HG03108 (cell line): ENCODE measurements around the gene ABCB1.

Experiments
- ATAC-seq: cut with Tn5 transposase; IDR thresholded peaks from one replicate; pipeline ENCODE4 v1.9.1; 2021; ENCODE audit warnings: moderate library complexity; ENCODE audit not compliant: unreplicated experiment

Gene ABCB1

GRCh38 chr7:87600130-87601124 is at the start of gene ABCB1:
Gene ABCB1 (minus strand): TSS chr7:87600884. CDS start chr7:87600184, 700 bp downstream.
- ATAC-seq: peak; percentile 55

- ATAC-seq: no peak
Observed at GRCh38 chr7:87648316-87648715, 47.6 kb upstream of the ABCB1 start.

- ATAC-seq: no peak
Observed at GRCh38 chr7:87645446-87645845, 44.8 kb upstream of the ABCB1 start.

GRCh38 chr7:87635921-87636320 is 35.2 kb upstream of the ABCB1 start:
- ATAC-seq: no peak

GRCh38 chr7:87628780-87629569 is 28.3 kb upstream of the ABCB1 start:
- no peak for ATAC-seq

GRCh38 chr7:87627634-87627994 is 26.9 kb upstream of the ABCB1 start:
- peak; percentile 11 for ATAC-seq

DNA sequence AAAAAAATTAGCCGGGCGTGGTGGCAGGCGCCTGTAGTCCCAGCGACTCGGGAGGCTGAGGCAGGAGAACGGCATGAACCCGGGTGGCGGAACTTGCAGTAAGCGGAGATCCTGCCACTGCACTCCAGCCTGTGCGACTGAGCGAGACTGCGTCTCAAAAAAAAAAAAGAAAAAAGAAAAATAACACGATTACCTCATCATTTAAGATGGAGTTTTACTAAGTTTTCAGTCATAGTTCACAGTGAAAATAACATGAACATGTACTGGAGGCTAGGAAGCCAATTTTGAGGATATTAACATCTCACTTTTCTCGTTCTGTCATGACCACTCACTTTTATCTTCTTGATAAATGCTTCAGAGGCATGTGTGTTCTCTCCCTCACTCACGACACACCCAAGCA is 24.4 kb upstream of the ABCB1 start:
- no peak for ATAC-seq

GRCh38 chr7:87624628-87625027 is 23.9 kb upstream of the ABCB1 start:
- no peak for ATAC-seq

GRCh38 chr7:87615197-87615596 is 14.5 kb upstream of the ABCB1 start:
- no peak for ATAC-seq

DNA sequence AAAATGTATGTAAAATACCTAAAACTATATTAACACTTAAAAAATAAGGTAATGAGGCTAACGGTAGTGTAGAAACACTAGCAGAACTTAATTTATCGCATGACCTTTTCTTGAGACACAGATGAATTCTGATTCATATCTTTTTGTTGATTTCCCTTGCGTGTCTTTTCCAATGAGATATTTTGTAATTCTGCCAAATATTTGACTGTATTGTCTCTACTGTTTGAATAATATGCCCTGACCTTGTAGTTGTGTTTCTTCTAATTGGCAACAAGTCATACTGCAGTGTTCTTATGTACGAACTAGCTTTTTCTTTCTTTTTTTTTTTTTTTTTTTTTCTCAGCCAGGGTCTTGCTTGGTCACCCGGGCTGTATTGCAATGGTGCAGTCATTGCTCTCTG is 9.2 kb upstream of the ABCB1 start:
- ATAC-seq: no peak

- ATAC-seq: no peak
Observed at GRCh38 chr7:87608431-87608830, 7.7 kb upstream of the ABCB1 start.

DNA sequence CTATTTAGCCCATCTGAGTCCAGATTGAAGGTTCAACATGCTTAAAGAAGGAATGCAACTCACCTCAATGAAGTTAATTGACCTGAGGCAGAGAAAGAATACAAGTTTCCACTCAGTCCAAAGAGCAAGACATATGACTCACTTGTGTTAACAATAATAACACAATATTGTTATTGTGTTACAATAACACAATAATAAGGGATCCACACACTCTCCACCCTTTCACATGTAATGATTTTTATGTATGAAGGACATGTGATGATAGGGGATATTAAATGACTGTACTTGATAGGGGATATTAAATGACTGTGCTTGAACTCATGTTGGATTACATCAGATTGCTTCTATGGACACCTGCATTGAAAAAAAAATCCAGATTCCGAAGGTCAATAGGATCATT is 3.6 kb upstream of the ABCB1 start:
- no peak for ATAC-seq

GRCh38 chr7:87599336-87599735 is 1.3 kb downstream of the ABCB1 start:
- ATAC-seq: peak; percentile 97

DNA sequence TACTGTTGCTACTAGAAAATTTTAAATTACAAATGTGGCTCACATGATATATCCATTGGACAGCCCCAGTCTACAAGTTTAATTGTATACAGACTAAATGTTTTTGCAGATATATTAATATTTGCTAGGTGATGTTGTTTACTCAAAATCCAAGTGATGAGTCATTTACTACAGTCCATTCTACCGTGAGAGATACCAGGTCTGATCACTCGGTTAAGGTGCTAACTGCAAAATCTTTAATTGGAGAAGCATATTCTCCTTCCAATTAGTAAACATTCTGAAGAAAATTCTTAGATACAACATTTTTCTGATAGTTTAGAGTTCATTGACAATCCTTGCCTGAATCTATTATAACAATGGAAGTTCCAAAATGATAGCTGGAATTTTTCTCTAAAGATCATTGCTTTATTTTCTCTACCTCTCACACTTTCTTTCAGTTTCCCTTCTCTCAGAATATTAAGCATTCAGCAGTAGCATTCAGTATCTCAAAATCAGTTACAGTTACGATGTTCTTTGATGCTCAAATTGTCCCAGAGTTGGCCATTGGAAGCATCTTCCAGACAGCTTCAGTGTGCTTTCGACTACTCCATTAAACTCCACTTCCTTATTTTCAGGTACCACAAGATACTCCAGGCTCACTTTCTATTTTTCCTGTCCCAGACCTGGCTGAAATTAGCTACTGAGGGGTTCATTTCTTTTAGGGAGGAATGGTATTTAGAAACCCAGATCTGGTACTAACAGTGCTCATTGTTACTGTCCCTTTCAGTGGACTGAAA is 2.3 kb downstream of the ABCB1 start:
- ATAC-seq: no peak

GRCh38 chr7:87596696-87597095 is 4.0 kb downstream of the ABCB1 start:
- no peak for ATAC-seq

DNA sequence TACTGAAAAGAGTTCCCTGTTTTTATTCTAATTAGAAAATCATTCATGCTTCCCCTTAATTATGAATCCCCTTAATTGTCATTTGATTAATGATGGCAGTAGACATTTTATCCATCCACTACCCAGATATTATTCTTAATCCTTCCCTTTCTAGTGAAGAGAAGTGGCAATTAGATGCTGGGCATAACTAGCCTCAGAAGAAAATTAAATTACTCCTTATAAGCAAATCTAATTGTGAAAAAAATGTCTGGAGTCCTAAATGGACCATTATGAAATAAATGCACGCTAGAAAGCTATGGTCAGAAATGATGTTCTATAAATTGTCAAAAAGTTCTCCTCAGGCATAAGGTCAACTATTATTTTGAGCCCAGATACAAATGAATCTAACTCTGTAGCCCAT is 4.5 kb downstream of the ABCB1 start:
- no peak for ATAC-seq

DNA sequence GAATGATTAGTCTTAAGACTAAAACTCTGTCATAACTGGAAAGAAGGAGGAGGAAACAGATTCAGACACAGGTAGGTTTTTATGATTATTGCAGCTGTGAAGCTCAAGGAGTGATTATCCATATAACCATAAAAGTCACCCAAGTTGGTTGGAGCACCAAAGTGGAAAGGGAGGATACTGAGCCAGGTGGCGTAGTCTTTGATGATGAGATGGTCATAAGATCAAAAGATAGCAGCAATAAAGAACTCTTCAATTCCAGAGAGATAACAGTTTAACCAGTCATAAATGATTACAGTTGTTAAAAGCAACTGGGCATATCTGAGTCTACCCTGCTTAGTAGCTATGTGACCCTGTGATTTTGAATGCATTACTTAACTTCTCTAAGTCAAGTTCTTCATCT is 8.4 kb downstream of the ABCB1 start:
- ATAC-seq: no peak

GRCh38 chr7:87591211-87591610 is 9.5 kb downstream of the ABCB1 start:
- no peak for ATAC-seq

- no peak for ATAC-seq
Observed at GRCh38 chr7:87590578-87590977, 10.1 kb downstream of the ABCB1 start.

DNA sequence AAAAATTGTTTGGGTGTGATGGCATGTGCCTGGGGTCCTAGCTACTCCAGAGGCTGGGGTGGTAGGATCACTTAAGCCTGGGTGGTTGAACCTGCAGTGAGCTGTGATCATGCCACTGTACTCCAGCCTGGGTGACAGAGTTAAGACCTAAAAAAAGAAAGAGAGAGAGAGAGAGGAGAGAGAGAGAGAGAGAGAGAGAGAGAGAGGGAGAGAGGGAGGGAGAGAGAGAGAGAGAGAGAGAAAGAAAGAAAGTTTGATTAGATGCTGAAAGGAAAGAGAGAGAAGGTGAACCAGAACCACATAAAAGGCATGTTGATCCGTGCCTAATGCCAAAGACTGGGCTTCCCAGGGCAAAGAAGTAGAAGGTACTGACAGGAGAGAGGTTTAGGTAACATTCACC is 11.1 kb downstream of the ABCB1 start:
- no peak for ATAC-seq

GRCh38 chr7:87581723-87582122 is 19.0 kb downstream of the ABCB1 start:
- no peak for ATAC-seq
